ENCODE results near the gene S100B. TPM values are rescaled to one million over a fixed set of nuclear protein-coding genes. Genes with fewer than 3 reads are reported as not detected.

The S100B gene
- total RNA-seq, 1 experiment from 2014 or later = not detected

DNA sequence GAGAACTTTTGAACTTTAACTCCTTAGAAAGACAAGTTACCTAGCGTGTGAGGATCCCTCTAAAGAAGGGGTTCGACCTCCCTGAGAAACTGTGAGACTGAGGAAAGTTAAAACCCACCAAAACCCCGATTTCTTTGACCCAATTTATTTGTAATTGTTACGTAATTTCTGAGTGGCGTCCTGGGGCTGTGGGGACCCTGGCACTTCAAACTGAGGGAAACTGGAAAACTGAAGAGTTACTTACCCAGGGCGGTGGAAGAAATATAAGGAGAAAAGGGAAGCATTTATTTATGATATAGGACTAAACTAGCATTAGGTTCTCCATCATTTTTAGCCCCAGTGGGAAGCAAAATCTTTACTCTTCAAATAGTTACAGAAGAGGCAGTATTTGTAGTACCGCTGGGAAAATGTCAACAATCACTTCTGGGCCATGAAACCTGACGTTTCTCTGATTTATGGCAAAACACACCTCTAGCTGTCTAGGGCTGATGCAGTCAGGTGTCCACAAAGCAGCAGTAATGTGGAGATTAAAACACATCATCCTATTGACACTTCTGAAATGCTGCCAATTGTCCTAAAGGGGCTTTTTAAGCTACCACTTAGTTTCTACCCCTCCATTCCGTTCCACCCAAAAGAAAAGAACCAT is 430 bp downstream of the S100B start:
- intact Hi-C loops (cut with micrococcal nuclease) = no loop called here
- no TSS peak for BruUV-seq (replicated peaks)

DNA sequence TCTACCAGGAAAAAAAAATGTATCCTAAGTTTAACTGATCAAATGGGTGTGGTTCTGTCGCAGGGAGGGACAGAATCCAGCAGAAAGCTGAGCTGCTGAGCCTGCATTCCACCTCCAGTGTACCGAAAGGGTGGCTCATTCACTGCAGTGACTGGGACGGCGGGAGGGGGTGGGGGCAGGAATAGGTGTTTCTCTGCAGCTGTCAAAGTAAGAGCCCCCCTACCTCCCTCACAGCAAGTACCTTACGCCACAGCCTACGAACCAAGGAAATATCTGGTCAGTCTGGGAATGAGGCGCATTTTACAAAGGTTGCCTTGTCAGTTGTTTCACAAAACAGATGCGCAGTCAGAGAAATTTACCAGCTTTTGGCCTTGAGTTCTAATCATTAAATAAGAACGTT is 1.7 kb downstream of the S100B start:
- BruUV-seq (replicated peaks) = no TSS peak
- no peaks in the 10 kb centered on the region for H3K9me3 Mint-ChIP-seq (ENCODE audit: unreplicated experiment)

More for the DNA sequence above, 430 bp downstream of the S100B start:
- Mint-ChIP-seq H3K4me1 (ENCODE audit: insufficient read depth, unreplicated experiment) (no peaks in the 10 kb centered on the region), H3K4me3 (ENCODE audit: unreplicated experiment) (no peak overlapping the region), H3K27ac (ENCODE audit: low read depth, unreplicated experiment) (no peak overlapping the region), H3K36me3 (ENCODE audit: insufficient read depth, unreplicated experiment) (no peaks in the 10 kb centered on the region), H3K9me3 (ENCODE audit: unreplicated experiment) (no peaks in the 10 kb centered on the region), H3K27me3 (ENCODE audit: insufficient read depth, unreplicated experiment) (peaks cover 13% of the 10 kb centered on the region)
- TF ChIP-seq, protein P1, sequence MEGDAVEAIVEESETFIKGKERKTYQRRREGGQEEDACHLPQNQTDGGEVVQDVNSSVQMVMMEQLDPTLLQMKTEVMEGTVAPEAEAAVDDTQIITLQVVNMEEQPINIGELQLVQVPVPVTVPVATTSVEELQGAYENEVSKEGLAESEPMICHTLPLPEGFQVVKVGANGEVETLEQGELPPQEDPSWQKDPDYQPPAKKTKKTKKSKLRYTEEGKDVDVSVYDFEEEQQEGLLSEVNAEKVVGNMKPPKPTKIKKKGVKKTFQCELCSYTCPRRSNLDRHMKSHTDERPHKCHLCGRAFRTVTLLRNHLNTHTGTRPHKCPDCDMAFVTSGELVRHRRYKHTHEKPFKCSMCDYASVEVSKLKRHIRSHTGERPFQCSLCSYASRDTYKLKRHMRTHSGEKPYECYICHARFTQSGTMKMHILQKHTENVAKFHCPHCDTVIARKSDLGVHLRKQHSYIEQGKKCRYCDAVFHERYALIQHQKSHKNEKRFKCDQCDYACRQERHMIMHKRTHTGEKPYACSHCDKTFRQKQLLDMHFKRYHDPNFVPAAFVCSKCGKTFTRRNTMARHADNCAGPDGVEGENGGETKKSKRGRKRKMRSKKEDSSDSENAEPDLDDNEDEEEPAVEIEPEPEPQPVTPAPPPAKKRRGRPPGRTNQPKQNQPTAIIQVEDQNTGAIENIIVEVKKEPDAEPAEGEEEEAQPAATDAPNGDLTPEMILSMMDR (IDR thresholded peaks at IDR 0.05; ENCODE audit: unreplicated experiment) = no peak
- ChIA-PET POLR2A (no interaction called here), CTCF (no interaction called here)
- DNase-seq (ENCODE audit: unreplicated experiment) = no peak

DNA sequence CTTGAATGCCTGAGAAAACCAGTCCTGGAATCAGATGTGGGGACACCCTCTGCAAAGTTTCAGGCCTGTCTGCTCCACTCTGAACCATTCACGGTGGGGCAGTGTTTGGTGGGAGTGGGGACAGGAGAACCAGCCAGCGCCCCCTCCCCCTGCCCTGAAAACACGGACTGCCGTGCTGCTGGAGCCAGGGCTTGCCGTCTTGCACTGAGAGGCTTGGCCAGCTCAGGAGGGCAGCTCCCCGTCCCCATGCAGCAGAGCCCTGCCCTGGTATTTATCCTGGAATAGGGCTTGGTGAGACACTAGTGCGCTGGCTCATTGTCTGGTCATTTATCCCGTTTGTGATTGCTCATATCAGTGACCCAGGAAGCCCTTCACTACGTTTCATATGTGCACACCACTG is 3.9 kb downstream of the S100B start:
- no TSS peak for BruUV-seq (replicated peaks)
- ChIA-PET POLR2A (no interaction called here), CTCF (interaction anchor here (1.1 kb wide), 1 partner anchor 39 kb away, joined by 5 read pairs; no protein-coding TSS in a partner anchor)
- Mint-ChIP-seq H3K4me3 (ENCODE audit: unreplicated experiment) (no peak overlapping the region), H3K27me3 (ENCODE audit: insufficient read depth, unreplicated experiment) (no peaks in the 10 kb centered on the region), H3K27ac (ENCODE audit: low read depth, unreplicated experiment) (no peak overlapping the region), H3K4me1 (ENCODE audit: insufficient read depth, unreplicated experiment) (no peaks in the 10 kb centered on the region), H3K9me3 (ENCODE audit: unreplicated experiment) (no peaks in the 10 kb centered on the region), H3K36me3 (ENCODE audit: insufficient read depth, unreplicated experiment) (no peaks in the 10 kb centered on the region)
- DNase-seq (ENCODE audit: unreplicated experiment) = no peak
- intact Hi-C loops (cut with micrococcal nuclease) = no loop called here
- TF ChIP-seq, protein P1 (IDR thresholded peaks at IDR 0.05; ENCODE audit: unreplicated experiment) = no peak

More for the DNA sequence above, 1.7 kb downstream of the S100B start:
- H3K27me3 Mint-ChIP-seq (ENCODE audit: insufficient read depth, unreplicated experiment) = peaks cover under 1% of the 10 kb centered on the region
- H3K36me3 Mint-ChIP-seq (ENCODE audit: insufficient read depth, unreplicated experiment) = no peaks in the 10 kb centered on the region
- ChIA-PET POLR2A (interaction anchor here (2.6 kb wide), 1 partner anchor 32 kb away, joined by 10 read pairs; the partner anchor contains the start of gene PRMT2), CTCF (no interaction called here)
- DNase-seq (ENCODE audit: unreplicated experiment) = no peak
- intact Hi-C loops (cut with micrococcal nuclease) = no loop called here
- H3K4me3 Mint-ChIP-seq (ENCODE audit: unreplicated experiment) = no peak overlapping the region
- TF ChIP-seq, protein P1 (IDR thresholded peaks at IDR 0.05; ENCODE audit: unreplicated experiment) = no peak
- no peak overlapping the region for H3K27ac Mint-ChIP-seq (ENCODE audit: low read depth, unreplicated experiment)
- no peaks in the 10 kb centered on the region for H3K4me1 Mint-ChIP-seq (ENCODE audit: insufficient read depth, unreplicated experiment)

DNA sequence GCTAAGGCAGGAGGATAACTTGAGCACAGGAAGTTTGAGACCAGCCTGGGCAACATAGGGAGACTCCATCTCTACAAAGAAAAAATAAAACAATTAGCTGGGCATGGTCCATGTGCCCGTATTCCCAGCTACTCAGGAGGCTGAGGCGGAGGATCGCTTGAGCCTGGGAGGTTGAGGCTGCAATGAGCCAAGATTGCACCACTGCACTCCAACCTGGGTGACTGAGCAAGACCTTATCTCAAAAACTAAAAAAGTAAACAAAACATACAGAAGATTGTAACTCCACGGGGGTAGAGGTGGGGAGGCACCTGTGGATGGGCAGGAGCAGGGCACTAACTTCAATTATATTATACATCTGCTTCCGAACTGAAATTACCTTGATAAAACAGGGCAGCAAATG is 4.6 kb downstream of the S100B start:
- Mint-ChIP-seq H3K36me3 (ENCODE audit: insufficient read depth, unreplicated experiment) (no peaks in the 10 kb centered on the region), H3K27ac (ENCODE audit: low read depth, unreplicated experiment) (no peak overlapping the region), H3K4me1 (ENCODE audit: insufficient read depth, unreplicated experiment) (no peaks in the 10 kb centered on the region), H3K9me3 (ENCODE audit: unreplicated experiment) (no peaks in the 10 kb centered on the region), H3K4me3 (ENCODE audit: unreplicated experiment) (no peak overlapping the region), H3K27me3 (ENCODE audit: insufficient read depth, unreplicated experiment) (no peaks in the 10 kb centered on the region)
- no TSS peak for BruUV-seq (replicated peaks)
- ChIA-PET POLR2A (no interaction called here), CTCF (interaction anchor here (1.1 kb wide), 1 partner anchor 39 kb away, joined by 5 read pairs; no protein-coding TSS in a partner anchor)
- intact Hi-C loops (cut with micrococcal nuclease) = no loop called here
- TF ChIP-seq, protein P1 (IDR thresholded peaks at IDR 0.05; ENCODE audit: unreplicated experiment) = no peak
- DNase-seq (ENCODE audit: unreplicated experiment) = no peak
